GM21619 (cell line): ENCODE data around the gene NABP2.
"Not testable (repeated sequence)": the region's sequence is repeated elsewhere in the genome, so short reads cannot be mapped to it uniquely, and the experiment has no call there.

Source experiments
- ATAC-seq: cut with Tn5 transposase; IDR thresholded peaks from one replicate; pipeline ENCODE4 v1.9.1; 2021; ENCODE audit not compliant: unreplicated experiment

The NABP2 gene

GRCh38 chr12:56272468-56272867, 48.3 kb downstream of the NABP2 start:
- not testable (repeated sequence) for ATAC-seq

DNA sequence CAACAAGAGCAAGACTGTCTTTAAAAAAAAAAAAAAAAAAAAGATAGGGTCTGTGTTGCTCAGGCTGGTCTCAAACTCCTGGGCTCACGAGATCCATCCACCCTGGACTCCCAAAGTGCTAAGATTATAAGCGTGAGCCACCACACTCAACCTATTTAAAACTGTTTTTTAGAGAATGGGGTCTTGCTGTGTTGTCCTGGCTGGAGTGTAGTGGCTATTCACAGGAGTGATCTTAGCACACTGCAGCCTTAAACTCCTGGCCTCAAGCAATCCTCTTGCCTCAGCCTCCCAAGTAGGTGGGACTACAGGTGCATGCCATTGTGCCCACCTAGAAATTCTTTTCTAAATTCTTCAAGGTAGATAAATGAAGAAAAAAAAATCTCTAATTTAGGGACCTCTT, 50.2 kb downstream of the NABP2 start:
- ATAC-seq, result no peak

DNA sequence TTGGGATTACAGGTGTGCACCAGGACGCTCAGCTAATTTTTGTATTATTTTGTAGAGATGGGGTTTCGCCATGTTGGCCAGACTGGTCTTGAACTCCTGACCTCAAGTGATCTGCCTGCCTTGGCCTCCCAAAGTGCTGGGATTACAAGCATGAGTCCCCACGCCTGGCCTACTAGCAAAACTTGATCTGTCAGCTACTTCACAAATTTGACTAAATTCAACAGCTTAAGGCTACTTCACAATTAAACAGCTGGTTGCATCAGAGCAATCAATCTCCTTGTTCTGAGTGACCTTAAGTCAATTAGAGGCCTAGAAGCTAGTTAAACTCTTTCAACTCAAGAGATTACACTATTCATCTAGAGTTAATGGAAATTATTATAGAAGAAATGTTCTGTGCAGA, 54.8 kb downstream of the NABP2 start:
- no peak for ATAC-seq
